Astrocyte (in vitro differentiated cells and primary cell): Measurements from ENCODE around the gene MFSD11. TPM values are rescaled to one million over a fixed set of nuclear protein-coding genes. Genes with fewer than 3 reads are reported as not detected.
A peak's percentile ranks its signal among the peaks of the same experiment; 100 is the strongest.

Experiments
- DNase-seq: peaks from one replicate; pipeline ENCODE4 v3.0.0-alpha.2; 2010; ENCODE audit warnings: low read depth
- FAIRE-seq: peaks from 2 replicates; lab custom pipeline; 2011; peaks lifted over from hg19 to GRCh38; lab: Jason Lieb, UNC
- H2AFZ ChIP-seq: 2 replicates; pipeline ENCODE4 v1.6.0; 2012; ENCODE audit warnings: low read depth, low read length, inconsistent platforms
- H3K27ac ChIP-seq: 2 replicates; pipeline ENCODE4 v1.5.1; 2011; ENCODE audit warnings: low read depth, low read length, inconsistent platforms
- H3K27me3 ChIP-seq: 2 replicates; pipeline ENCODE4 v1.6.0; 2011; ENCODE audit warnings: low read length, inconsistent platforms; ENCODE audit not compliant: insufficient read depth
- H3K36me3 ChIP-seq: 2 replicates; pipeline ENCODE4 v1.5.1; 2011; ENCODE audit warnings: low read length, inconsistent platforms; ENCODE audit not compliant: insufficient read depth
- H3K4me1 ChIP-seq: 2 replicates; pipeline ENCODE4 v1.5.1; 2011; ENCODE audit warnings: low read length, inconsistent platforms; ENCODE audit not compliant: insufficient read depth
- H3K4me2 ChIP-seq: 2 replicates; pipeline ENCODE4 v1.6.0; 2012; ENCODE audit warnings: low read length, inconsistent platforms
- H3K4me3 ChIP-seq: 2 replicates; pipeline ENCODE4 v1.5.1; 2011; ENCODE audit warnings: low read depth, mild to moderate bottlenecking, low read length, inconsistent platforms; ENCODE audit not compliant: insufficient read depth
- H3K79me2 ChIP-seq: 2 replicates; pipeline ENCODE4 v1.6.0; 2012; ENCODE audit warnings: mild to moderate bottlenecking, low read length, inconsistent platforms; ENCODE audit not compliant: insufficient read depth
- H3K9ac ChIP-seq: 2 replicates; pipeline ENCODE4 v1.6.0; 2012; ENCODE audit warnings: mild to moderate bottlenecking, low read length, inconsistent platforms
- H3K9me3 ChIP-seq: 2 replicates; pipeline ENCODE4 v1.5.1; 2012; ENCODE audit warnings: low read depth, mild to moderate bottlenecking, low read length, inconsistent platforms; ENCODE audit not compliant: insufficient read depth
- H4K20me1 ChIP-seq: 2 replicates; pipeline ENCODE4 v1.6.0; 2012; ENCODE audit warnings: low read length, inconsistent platforms; ENCODE audit not compliant: insufficient read depth
- H3K27ac Mint-ChIP-seq: one replicate; pipeline ENCODE4 v1.8.0; 2021; ENCODE audit warnings: mild to moderate bottlenecking, mixed read lengths; ENCODE audit not compliant: unreplicated experiment
- H3K27me3 Mint-ChIP-seq: one replicate; pipeline ENCODE4 v1.8.0; 2021; ENCODE audit warnings: low read depth, mixed read lengths; ENCODE audit not compliant: unreplicated experiment
- H3K36me3 Mint-ChIP-seq: one replicate; pipeline ENCODE4 v1.8.0; 2021; ENCODE audit warnings: low read depth, mixed read lengths; ENCODE audit not compliant: unreplicated experiment
- H3K4me1 Mint-ChIP-seq: one replicate; pipeline ENCODE4 v1.8.0; 2021; ENCODE audit warnings: low read depth, mixed read lengths; ENCODE audit not compliant: unreplicated experiment
- H3K4me3 Mint-ChIP-seq: one replicate; pipeline ENCODE4 v1.8.0; 2021; ENCODE audit warnings: mild to moderate bottlenecking, moderate library complexity, mixed read lengths; ENCODE audit not compliant: unreplicated experiment
- H3K9me3 Mint-ChIP-seq: one replicate; pipeline ENCODE4 v1.8.0; 2021; ENCODE audit warnings: mild to moderate bottlenecking, mixed read lengths; ENCODE audit not compliant: unreplicated experiment
- CTCF ChIP-seq: IDR thresholded peaks from 2 replicates; pipeline ENCODE4 v1.5.1; 2011; ENCODE audit warnings: low read depth, mild to moderate bottlenecking, inconsistent platforms, low read length, moderate library complexity; ENCODE audit not compliant: insufficient read depth
- EZH2 ChIP-seq: IDR thresholded peaks from 2 replicates; pipeline ENCODE4 v1.6.1; 2012; ENCODE audit warnings: mild to moderate bottlenecking, low read length, inconsistent platforms; ENCODE audit not compliant: insufficient read depth
- total RNA-seq: library from RNA; stranded (reverse); gene quantifications from 2 replicates; pipeline ENCODE4 v1.2.1, GENCODE V29; 2021

MFSD11 gene
- total RNA-seq, 1 donor from 2014 or later, result 20.9 TPM

DNA sequence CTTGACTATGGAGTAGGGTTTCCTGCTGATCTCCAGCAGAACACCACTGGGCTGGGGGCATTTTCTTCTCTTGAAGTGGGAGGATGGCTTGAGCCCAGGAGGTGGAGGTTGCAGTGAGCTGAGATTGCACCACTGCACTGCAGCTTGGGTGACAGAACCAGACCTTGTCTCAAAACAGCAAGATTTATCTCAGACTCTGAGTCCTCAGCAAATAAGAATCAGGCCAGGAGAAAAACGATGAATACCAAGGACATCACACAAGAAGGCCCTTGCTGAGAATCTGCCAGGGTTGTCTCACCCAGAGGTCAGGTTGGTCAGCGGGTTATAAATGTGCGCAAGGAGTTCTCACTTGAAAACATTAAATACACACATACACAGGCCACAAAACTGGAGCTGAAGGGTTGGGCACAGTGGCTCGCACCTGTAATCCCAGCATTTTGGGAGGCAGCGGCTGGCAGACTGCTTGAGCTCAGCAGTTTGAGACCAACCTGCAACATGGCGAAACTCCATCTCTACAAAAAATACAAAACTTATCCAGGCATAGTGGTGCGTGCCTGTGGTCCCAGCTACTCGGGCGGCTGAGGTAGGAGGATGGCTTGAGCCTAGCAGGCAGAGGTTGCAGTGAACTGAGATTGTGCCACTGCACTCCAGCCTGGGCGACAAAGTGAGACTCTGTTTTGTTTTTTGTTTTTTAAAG lies 34.8 kb upstream of the MFSD11 start:
- FAIRE-seq (no peak), DNase-seq (no peak)
- peaks cover 29% of the 10 kb centered on the region for H3K4me1 ChIP-seq
- Mint-ChIP-seq H3K4me1 (peaks cover 49% of the 10 kb centered on the region), H3K27me3 (no peaks in the 10 kb centered on the region), H3K4me3 (no peak overlapping the region), H3K36me3 (peaks cover 7% of the 10 kb centered on the region), H3K27ac (no peak overlapping the region), H3K9me3 (no peaks in the 10 kb centered on the region)
- no peak overlapping the region for H3K9ac ChIP-seq
- H3K36me3 ChIP-seq, result no peaks in the 10 kb centered on the region
- H3K27me3 ChIP-seq, result no peaks in the 10 kb centered on the region
- no peak overlapping the region for H3K27ac ChIP-seq
- TF ChIP-seq CTCF (no peak), EZH2 (no peak)
- no peak overlapping the region for H3K4me2 ChIP-seq
- no peaks in the 10 kb centered on the region for H3K9me3 ChIP-seq
- peaks cover 82% of the 10 kb centered on the region for H4K20me1 ChIP-seq
- no peak overlapping the region for H3K4me3 ChIP-seq
- H3K79me2 ChIP-seq, result peaks cover 98% of the 10 kb centered on the region
- no peak overlapping the region for H2AFZ ChIP-seq

DNA sequence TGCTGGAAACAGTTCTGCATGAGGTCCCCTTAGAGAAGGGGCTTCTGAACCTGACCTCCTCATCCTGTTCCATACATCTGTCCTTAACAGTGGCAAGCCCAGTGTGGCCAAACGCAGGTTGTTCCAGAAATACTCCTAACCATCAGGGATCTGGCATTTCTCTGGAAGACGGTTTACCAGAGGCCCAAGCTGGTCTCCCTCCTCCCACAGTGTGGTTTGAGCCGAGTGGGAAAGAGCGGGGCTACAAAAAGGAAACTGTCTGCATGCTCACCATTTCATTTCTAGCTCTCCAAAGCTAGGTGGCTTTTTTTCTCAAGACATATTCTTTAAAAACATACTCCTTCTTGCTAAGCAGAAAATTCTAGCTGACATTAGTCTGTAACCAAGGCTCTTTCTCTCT lies 33.1 kb upstream of the MFSD11 start:
- no peak overlapping the region for H3K4me2 ChIP-seq
- Mint-ChIP-seq H3K27me3 (no peaks in the 10 kb centered on the region), H3K4me1 (peaks cover 54% of the 10 kb centered on the region), H3K36me3 (peaks cover 7% of the 10 kb centered on the region), H3K27ac (peak overlapping the region; percentile 34), H3K9me3 (no peaks in the 10 kb centered on the region), H3K4me3 (peak overlapping the region; percentile 50)
- H3K27me3 ChIP-seq, result no peaks in the 10 kb centered on the region
- DNase-seq (no peak), FAIRE-seq (no peak)
- H3K27ac ChIP-seq, result no peak overlapping the region
- H4K20me1 ChIP-seq, result peaks cover 75% of the 10 kb centered on the region
- no peak overlapping the region for H3K4me3 ChIP-seq
- peaks cover 96% of the 10 kb centered on the region for H3K79me2 ChIP-seq
- H3K4me1 ChIP-seq, result peaks cover 35% of the 10 kb centered on the region
- TF ChIP-seq CTCF (no peak), EZH2 (no peak)
- no peaks in the 10 kb centered on the region for H3K36me3 ChIP-seq
- no peak overlapping the region for H2AFZ ChIP-seq
- no peaks in the 10 kb centered on the region for H3K9me3 ChIP-seq
- H3K9ac ChIP-seq, result no peak overlapping the region

GRCh38 chr17:76706817-76707216 lies 31.1 kb upstream of the MFSD11 start:
- Histone ChIP-seq H3K4me3 (no peak overlapping the region), H3K9me3 (no peaks in the 10 kb centered on the region), H3K27ac (no peak overlapping the region), H3K9ac (no peak overlapping the region), H3K36me3 (no peaks in the 10 kb centered on the region), H4K20me1 (peaks cover 72% of the 10 kb centered on the region), H3K79me2 (peaks cover 91% of the 10 kb centered on the region), H3K27me3 (no peaks in the 10 kb centered on the region), H2AFZ (no peak overlapping the region), H3K4me2 (no peak overlapping the region), H3K4me1 (peaks cover 26% of the 10 kb centered on the region)
- Mint-ChIP-seq H3K27ac (no peak overlapping the region), H3K36me3 (peaks cover 7% of the 10 kb centered on the region), H3K27me3 (no peaks in the 10 kb centered on the region), H3K4me1 (peaks cover 38% of the 10 kb centered on the region), H3K4me3 (peak overlapping the region; percentile 7), H3K9me3 (no peaks in the 10 kb centered on the region)
- TF ChIP-seq CTCF (no peak), EZH2 (no peak)
- FAIRE-seq (peak; percentile 32), DNase-seq (no peak)
